SK-N-SH (cell line): ENCODE measurements around the gene PTPRK. TPM values are rescaled to one million over a fixed set of nuclear protein-coding genes. Genes with fewer than 3 reads are reported as not detected.

ENCODE experiments used
- CTCF ChIA-PET: fragments of 300-600, 350-600 bp; formaldehyde crosslinking; extraction: SDS; loops from one replicate; lab custom pipeline; 2021; lab: Yijun Ruan, JAX
- POLR2A ChIA-PET: fragments of 350-600 bp; sonication (Branson Sonifier 250); formaldehyde crosslinking; extraction: SDS; loops from one replicate; lab custom pipeline; 2020; ENCODE audit warnings: antibody characterized with exemption, inconsistent platforms; lab: Yijun Ruan, JAX
- DNase-seq: peaks from one replicate; pipeline ENCODE4 v3.0.0; 2012
- H2AFZ ChIP-seq: fragments of 200-600 bp; sonication (generic); 2 replicates; pipeline ENCODE4 v1.8.1; 2016; ENCODE audit warnings: antibody characterized with exemption, mild to moderate bottlenecking, low read depth
- H3F3A ChIP-seq: fragments of 200-600 bp; sonication (generic); replicated peaks from 2 replicates; pipeline ENCODE3; 2016; ENCODE audit warnings: antibody characterized with exemption, mild to moderate bottlenecking; ENCODE audit not compliant: insufficient read depth
- H3K27ac ChIP-seq, 2 experiments: fragments of 200-500 bp in 1 of 2; fragments of 200-600 bp in 1 of 2; sonication (Bioruptor generic) in 1 of 2; sonication (generic), shearing (Covaris generic) in 1 of 2; 2 replicates each; pipeline versions ENCODE4 v1.5.1 to v1.6.1; 2014 to 2016; ENCODE audit warnings: low read depth in 2 of 2, inconsistent platforms in 1 of 2, low read length in 1 of 2, mild to moderate bottlenecking in 1 of 2, mixed read lengths in 1 of 2
- H3K27me3 ChIP-seq: fragments of 200-600 bp; sonication (generic), shearing (Covaris generic); 2 replicates; pipeline ENCODE4 v1.6.1; 2016; ENCODE audit warnings: mixed run types; ENCODE audit not compliant: insufficient read depth
- H3K36me3 ChIP-seq, 2 experiments: fragments of 200-500 bp in 1 of 2; fragments of 200-600 bp in 1 of 2; sonication (Bioruptor generic) in 1 of 2; sonication (generic) in 1 of 2; replicated peaks in 1 of 2; 2 replicates each; pipeline versions ENCODE3 to v1.5.1; 2014 to 2016; ENCODE audit warnings: low read length in 1 of 2, mild to moderate bottlenecking in 1 of 2; ENCODE audit not compliant: insufficient read depth in 2 of 2, control insufficient read depth in 1 of 2
- H3K4me1 ChIP-seq, 2 experiments: fragments of 200-500 bp in 1 of 2; fragments of 200-600 bp in 1 of 2; sonication (Bioruptor generic) in 1 of 2; sonication (generic), shearing (Covaris generic) in 1 of 2; 2 replicates each; pipeline versions ENCODE4 v1.5.1 to v1.6.1; 2014 to 2016; ENCODE audit warnings: low read depth in 1 of 2, low read length in 1 of 2, mixed run types in 1 of 2; ENCODE audit not compliant: insufficient read depth in 2 of 2, control insufficient read depth in 1 of 2
- H3K4me2 ChIP-seq: fragments of 200-600 bp; sonication (generic), shearing (Covaris generic); 2 replicates; pipeline ENCODE4 v1.6.1; 2017; ENCODE audit warnings: mixed run types
- H3K4me3 ChIP-seq, 2 experiments: fragments of 200-500 bp in 1 of 2; fragments of 200-600 bp in 1 of 2; sonication (Bioruptor generic) in 1 of 2; sonication (generic), shearing (Covaris generic) in 1 of 2; 2 replicates each; pipeline versions ENCODE4 v1.5.1 to v1.8.1; 2014 to 2016; ENCODE audit warnings: low read depth in 2 of 2, inconsistent platforms in 1 of 2, low read length in 1 of 2, mild to moderate bottlenecking in 1 of 2, mixed read lengths in 1 of 2, moderate library complexity in 1 of 2
- H3K79me2 ChIP-seq: fragments of 200-600 bp; sonication (generic); 2 replicates; pipeline ENCODE4 v1.8.1; 2017; ENCODE audit warnings: mild to moderate bottlenecking; ENCODE audit not compliant: insufficient read depth
- H3K9ac ChIP-seq: fragments of 200-600 bp; sonication (generic); 2 replicates; pipeline ENCODE4 v1.6.1; 2017; ENCODE audit warnings: mixed run types
- H3K9me2 ChIP-seq: fragments of 200-600 bp; sonication (generic); 2 replicates; pipeline ENCODE4 v1.6.1; 2017; ENCODE audit warnings: mixed run types
- H3K9me3 ChIP-seq: fragments of 200-600 bp; sonication (generic); 2 replicates; pipeline ENCODE4 v1.6.1; 2017; ENCODE audit warnings: mixed run types, mild to moderate bottlenecking, moderate library complexity
- H4K20me1 ChIP-seq: fragments of 200-600 bp; sonication (generic); 2 replicates; pipeline ENCODE4 v1.6.1; 2017; ENCODE audit warnings: mild to moderate bottlenecking, mixed run types; ENCODE audit not compliant: insufficient read depth
- CHD2 ChIP-seq: fragments of 150-350 bp; IDR thresholded peaks from 2 replicates; pipeline ENCODE4 v1.6.1; 2018; ENCODE audit warnings: low read length; ENCODE audit not compliant: partially characterized antibody
- EP300 ChIP-seq, 2 experiments: IDR thresholded peaks; 2 replicates each; pipeline versions ENCODE4 v1.4.0 to v1.6.1; 2012; ENCODE audit warnings: borderline replicate concordance in 1 of 2, low read depth in 1 of 2, low read length in 1 of 2
- EZH2phosphoT487 ChIP-seq: fragments of 200-600 bp; sonication (generic); IDR thresholded peaks from 2 replicates; pipeline ENCODE4 v1.6.1; 2017; ENCODE audit warnings: low read depth, mixed run types, mild to moderate bottlenecking, antibody characterized with exemption, moderate library complexity, borderline replicate concordance
- FOSL2 ChIP-seq: IDR thresholded peaks from 2 replicates; pipeline ENCODE4 v1.4.0; 2012; ENCODE audit warnings: low read depth, mild to moderate bottlenecking, moderate library complexity, borderline replicate concordance
- GATA2 ChIP-seq: sonication (generic); formaldehyde crosslinking; IDR thresholded peaks from 2 replicates; pipeline ENCODE4 v1.5.0; 2020; ENCODE audit warnings: mild to moderate bottlenecking, missing genetic modification reagents
- JUND ChIP-seq: IDR thresholded peaks from 2 replicates; pipeline ENCODE4 v1.4.0; 2012
- MAX ChIP-seq: IDR thresholded peaks from 2 replicates; pipeline ENCODE4 v1.4.0; 2012; ENCODE audit warnings: low read depth
- MXI1 ChIP-seq: IDR thresholded peaks from 2 replicates; pipeline ENCODE4 v1.6.1; 2012; ENCODE audit warnings: mild to moderate bottlenecking, low read depth, low read length, improper control_type of control experiment
- NRF1 ChIP-seq: IDR thresholded peaks from 2 replicates; pipeline ENCODE4 v1.6.1; 2012; ENCODE audit warnings: low read depth, mild to moderate bottlenecking, low read length
- PBX3 ChIP-seq: IDR thresholded peaks from 2 replicates; pipeline ENCODE4; 2012
- POLR2AphosphoS5 ChIP-seq: IDR thresholded peaks from 2 replicates; pipeline ENCODE4 v1.6.1; 2012; ENCODE audit warnings: low read depth, low read length
- REST ChIP-seq: IDR thresholded peaks from 2 replicates; pipeline ENCODE4 v1.6.1; 2012; ENCODE audit warnings: mild to moderate bottlenecking, low read depth, low read length, moderate library complexity
- RFX5 ChIP-seq: IDR thresholded peaks from 2 replicates; pipeline ENCODE4 v1.6.1; 2012; ENCODE audit warnings: mild to moderate bottlenecking, improper control_type of control experiment, low read length
- SMC3 ChIP-seq: IDR thresholded peaks from 2 replicates; pipeline ENCODE4 v1.6.1; 2012; ENCODE audit warnings: low read depth, low read length, improper control_type of control experiment
- TAF1 ChIP-seq: IDR thresholded peaks from 2 replicates; pipeline ENCODE4 v1.6.1; 2012; ENCODE audit warnings: low read depth, mild to moderate bottlenecking, low read length, moderate library complexity, borderline replicate concordance
- TCF12 ChIP-seq: IDR thresholded peaks from 2 replicates; pipeline ENCODE4 v1.4.0; 2012
- TEAD4 ChIP-seq: IDR thresholded peaks from 2 replicates; pipeline ENCODE4 v1.4.0; 2012; ENCODE audit warnings: mild to moderate bottlenecking, borderline replicate concordance; ENCODE audit not compliant: insufficient read depth
- USF1 ChIP-seq: IDR thresholded peaks from 2 replicates; pipeline ENCODE4 v1.4.0; 2012; ENCODE audit warnings: low read depth, borderline replicate concordance
- WGBS: methylation state at CpG from one replicate; pipeline ENCODE4 v1.1.6; 2017; ENCODE audit warnings: low lambda C conversion rate; 5-methylcytosine and 5-hydroxymethylcytosine counted together
- polyA plus RNA-seq, 3 experiments: library from polyadenylated mRNA; depleted of rRNA; stranded (reverse); fragments of >200 nt; gene quantifications; 2 replicates each; pipeline ENCODE4 v1.2.3, GENCODE V29; 2012
- TF ChIP-seq, protein P1 (sequence below): fragments of 150-350 bp; IDR thresholded peaks from 2 replicates; pipeline ENCODE4 v1.6.1; 2016; ENCODE audit warnings: mild to moderate bottlenecking, low read depth, low read length

PTPRK gene
- polyA plus RNA-seq, 1 of the 3 experiments (the other 2 are of a cell fraction), result 9.5 TPM

DNA sequence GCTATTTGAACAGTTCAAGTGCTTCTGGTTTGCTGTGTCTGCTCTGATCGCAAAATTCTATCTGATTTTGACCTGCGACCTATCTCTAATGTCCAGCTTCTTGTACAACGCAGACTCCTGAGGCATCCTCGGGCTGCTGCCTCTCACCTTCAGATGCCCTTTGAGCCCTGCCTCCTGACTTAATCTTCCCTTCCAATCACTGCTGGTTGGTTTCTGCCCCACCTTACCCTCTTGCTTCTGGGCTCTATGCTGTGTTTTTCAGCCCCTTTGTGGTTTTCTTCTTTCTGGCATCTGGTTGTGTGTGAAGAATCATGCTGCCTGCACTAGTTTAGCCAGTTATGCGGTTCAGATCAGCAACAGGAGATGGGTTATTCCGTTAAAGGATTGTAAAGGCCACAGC lies 488.4 kb downstream of the PTPRK start:
- no peak for DNase-seq
- Histone ChIP-seq H3K4me3 (no peak overlapping the region), H3K27ac (no peak overlapping the region), H2AFZ (no peak overlapping the region), H3K27me3 (no peaks in the 10 kb centered on the region), H3K4me1 (peaks cover 0 to 3% of the 10 kb centered on the region in 2 experiments; a peak in 1 of 4 replicates), H3F3A (no peaks in the 10 kb centered on the region), H3K36me3 (no peaks in the 10 kb centered on the region), H3K79me2 (no peaks in the 10 kb centered on the region), H3K9me3 (no peaks in the 10 kb centered on the region), H4K20me1 (no peaks in the 10 kb centered on the region), H3K9me2 (no peaks in the 10 kb centered on the region), H3K4me2 (no peak overlapping the region), H3K9ac (no peak overlapping the region)
- TF ChIP-seq NRF1, result no peak
- TF ChIP-seq PBX3, result no peak
- TF ChIP-seq TAF1, result no peak
- TF ChIP-seq MXI1, result no peak
- TF ChIP-seq FOSL2, result no peak
- no peak for TF ChIP-seq POLR2AphosphoS5
- no peak for TF ChIP-seq USF1
- no peak for TF ChIP-seq EP300 (IDR thresholded peaks at IDR 0.05; ENCODE audit: borderline replicate concordance in 1 of 2, low read depth in 1 of 2, low read length in 1 of 2)
- no peak for TF ChIP-seq REST
- no peak for TF ChIP-seq MAX
- ChIA-PET CTCF (interaction anchor here (1.0 kb wide), 1 partner anchor 13 kb away, joined by 3 read pairs; no protein-coding TSS in a partner anchor), POLR2A (no interaction called here)
- 89% methylated on average over 6 of the region's 6 CpGs for WGBS

- no peaks in the 10 kb centered on the region for H3F3A ChIP-seq
- no peaks in the 10 kb centered on the region for H3K27me3 ChIP-seq
- H2AFZ ChIP-seq, result no peak overlapping the region
- POLR2A ChIA-PET, result no interaction called here
- CTCF ChIA-PET, result no interaction called here
- WGBS, result 94% methylated on average over 1 of the region's 1 CpG
- H3K27ac ChIP-seq, result no peak overlapping the region
- H3K36me3 ChIP-seq, result no peaks in the 10 kb centered on the region
- no peaks in the 10 kb centered on the region for H3K4me1 ChIP-seq
- DNase-seq, result no peak
- H4K20me1 ChIP-seq, result no peaks in the 10 kb centered on the region
- no peaks in the 10 kb centered on the region for H3K9me2 ChIP-seq
- H3K4me2 ChIP-seq, result no peak overlapping the region
- H3K9ac ChIP-seq, result no peak overlapping the region
- H3K4me3 ChIP-seq, result no peak overlapping the region
- no peaks in the 10 kb centered on the region for H3K79me2 ChIP-seq
- no peaks in the 10 kb centered on the region for H3K9me3 ChIP-seq
- TF ChIP-seq SMC3 (no peak), USF1 (no peak), JUND (no peak), MXI1 (no peak), POLR2AphosphoS5 (no peak), TEAD4 (no peak), CHD2 (no peak), EZH2phosphoT487 (no peak), TCF12 (no peak), FOSL2 (no peak), RFX5 (no peak), PBX3 (no peak), GATA2 (CRISPR knock-in tag) (no peak)
- TF ChIP-seq, protein P1, sequence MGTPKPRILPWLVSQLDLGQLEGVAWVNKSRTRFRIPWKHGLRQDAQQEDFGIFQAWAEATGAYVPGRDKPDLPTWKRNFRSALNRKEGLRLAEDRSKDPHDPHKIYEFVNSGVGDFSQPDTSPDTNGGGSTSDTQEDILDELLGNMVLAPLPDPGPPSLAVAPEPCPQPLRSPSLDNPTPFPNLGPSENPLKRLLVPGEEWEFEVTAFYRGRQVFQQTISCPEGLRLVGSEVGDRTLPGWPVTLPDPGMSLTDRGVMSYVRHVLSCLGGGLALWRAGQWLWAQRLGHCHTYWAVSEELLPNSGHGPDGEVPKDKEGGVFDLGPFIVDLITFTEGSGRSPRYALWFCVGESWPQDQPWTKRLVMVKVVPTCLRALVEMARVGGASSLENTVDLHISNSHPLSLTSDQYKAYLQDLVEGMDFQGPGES, result no peak
Measured at GRCh38 chr6:128029826-128030225, 490.6 kb downstream of the PTPRK start.
